Endodermal cell (in vitro differentiated cells): ENCODE data around the gene GOLGB1. TPM values are rescaled to one million over a fixed set of nuclear protein-coding genes. Genes with fewer than 3 reads are reported as not detected.

ENCODE experiments used
- DNase-seq: peaks from one replicate; pipeline ENCODE4 v3.0.0-alpha.2; 2017
- H3K27ac ChIP-seq: 2 replicates; pipeline ENCODE4 v1.5.1; 2013; ENCODE audit warnings: mild to moderate bottlenecking, low read depth, low read length, moderate library complexity
- H3K27me3 ChIP-seq: 2 replicates; pipeline ENCODE4 v1.6.1; 2013; ENCODE audit warnings: mild to moderate bottlenecking, low read length, moderate library complexity; ENCODE audit not compliant: insufficient read depth, control insufficient read depth, poor library complexity, severe bottlenecking
- H3K36me3 ChIP-seq: 2 replicates; pipeline ENCODE4 v1.7.0; 2013; ENCODE audit warnings: mild to moderate bottlenecking, low read length, moderate library complexity; ENCODE audit not compliant: control insufficient read depth, insufficient read depth
- H3K4me1 ChIP-seq: one replicate; pipeline ENCODE4 v1.7.0; 2013; ENCODE audit warnings: low read length; ENCODE audit not compliant: control insufficient read depth, insufficient read depth
- H3K4me3 ChIP-seq: 2 replicates; pipeline ENCODE4 v1.5.1; 2013; ENCODE audit warnings: mild to moderate bottlenecking, low read length, moderate library complexity
- H3K9ac ChIP-seq: 2 replicates; pipeline ENCODE4 v1.6.1; 2013; ENCODE audit warnings: mild to moderate bottlenecking, low read length, moderate library complexity; ENCODE audit not compliant: poor library complexity, severe bottlenecking; ENCODE audit errors: extremely low read depth
- H3K9me3 ChIP-seq: 2 replicates; pipeline ENCODE4 v1.6.1; 2013; ENCODE audit warnings: mild to moderate bottlenecking, low read length, moderate library complexity; ENCODE audit not compliant: control insufficient read depth
- H3K27ac Mint-ChIP-seq: 2 replicates; pipeline ENCODE4 v1.8.0; 2020; ENCODE audit warnings: mixed read lengths
- H3K27me3 Mint-ChIP-seq: 2 replicates; pipeline ENCODE4 v1.8.0; 2021; ENCODE audit warnings: mild to moderate bottlenecking, mixed read lengths; ENCODE audit not compliant: insufficient read depth
- H3K36me3 Mint-ChIP-seq: 2 replicates; pipeline ENCODE4 v1.8.0; 2020; ENCODE audit warnings: low read depth, mixed read lengths
- H3K4me1 Mint-ChIP-seq: 2 replicates; pipeline ENCODE4 v1.8.0; 2020; ENCODE audit warnings: mixed read lengths
- H3K4me3 Mint-ChIP-seq: 2 replicates; pipeline ENCODE4 v1.8.0; 2020; ENCODE audit warnings: mild to moderate bottlenecking, moderate library complexity, mixed read lengths
- H3K9me3 Mint-ChIP-seq: 2 replicates; pipeline ENCODE4 v1.8.0; 2020; ENCODE audit warnings: mild to moderate bottlenecking, mixed read lengths
- WGBS, 2 experiments: methylation state at CpG; one replicate each; pipeline versions ENCODE4 v1.1.5 to v1.1.7; 2013; ENCODE audit warnings: missing lambda C conversion rate in 2 of 2, mixed read lengths in 1 of 2; ENCODE audit not compliant: insufficient coverage in 1 of 2, insufficient read length in 1 of 2; 5-methylcytosine and 5-hydroxymethylcytosine counted together
- total RNA-seq, 2 donors: library from RNA; stranded (reverse); fragmentation: NEBNext Ultra II Directional in 1 of 2; extraction: Animal tissue kit (Norgen Biotek cat#: 25700) in 1 of 2; gene quantifications; 2 replicates in 1 of 2; 3 replicates in 1 of 2; pipeline ENCODE4 v1.2.1, GENCODE V29; 2021
- TF ChIP-seq, protein P1 (sequence below): fragments of 200-600 bp; sonication (generic); conservative IDR thresholded peaks from 2 replicates; pipeline ENCODE4 v1.5.0; 2021; ENCODE audit warnings: antibody characterized with exemption, mild to moderate bottlenecking

GOLGB1 gene
- total RNA-seq, 2 donors from 2014 or later = 47.8 to 53.0 TPM

DNA sequence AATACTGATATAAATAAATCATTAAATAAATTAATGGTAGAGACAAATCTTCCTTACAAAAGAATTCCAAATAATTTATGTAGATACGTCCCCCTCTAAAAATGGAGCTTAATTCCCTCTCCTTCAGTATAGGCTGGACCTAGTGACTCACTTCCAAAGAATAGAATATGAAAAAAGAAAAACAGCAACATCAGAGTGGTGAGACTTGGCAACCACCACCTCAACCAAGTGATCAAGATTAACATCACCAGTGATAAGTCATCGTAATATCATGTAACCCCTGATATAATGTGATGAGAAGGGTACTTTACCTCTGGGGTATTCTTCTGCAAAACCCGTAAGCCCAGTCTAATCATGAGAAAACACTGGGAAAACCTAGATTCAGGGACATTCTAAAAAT lies 13.4 kb downstream of the GOLGB1 start:
- H3K27ac ChIP-seq = no peak overlapping the region
- no peaks in the 10 kb centered on the region for H3K9me3 ChIP-seq
- Mint-ChIP-seq H3K4me1 (no peaks in the 10 kb centered on the region), H3K36me3 (peaks cover 9% of the 10 kb centered on the region), H3K27ac (no peak overlapping the region), H3K9me3 (no peaks in the 10 kb centered on the region), H3K4me3 (no peak overlapping the region), H3K27me3 (no peaks in the 10 kb centered on the region)
- H3K4me1 ChIP-seq = no peaks in the 10 kb centered on the region
- no peak for DNase-seq
- H3K9ac ChIP-seq = no peak overlapping the region
- WGBS, 2 experiments = 95% methylated on average over 3 of the region's 3 CpGs; no CpG with 5 or more reads in 1 of the 2 experiments
- peaks cover 13% of the 10 kb centered on the region for H3K36me3 ChIP-seq
- no peak overlapping the region for H3K4me3 ChIP-seq
- TF ChIP-seq, protein P1, sequence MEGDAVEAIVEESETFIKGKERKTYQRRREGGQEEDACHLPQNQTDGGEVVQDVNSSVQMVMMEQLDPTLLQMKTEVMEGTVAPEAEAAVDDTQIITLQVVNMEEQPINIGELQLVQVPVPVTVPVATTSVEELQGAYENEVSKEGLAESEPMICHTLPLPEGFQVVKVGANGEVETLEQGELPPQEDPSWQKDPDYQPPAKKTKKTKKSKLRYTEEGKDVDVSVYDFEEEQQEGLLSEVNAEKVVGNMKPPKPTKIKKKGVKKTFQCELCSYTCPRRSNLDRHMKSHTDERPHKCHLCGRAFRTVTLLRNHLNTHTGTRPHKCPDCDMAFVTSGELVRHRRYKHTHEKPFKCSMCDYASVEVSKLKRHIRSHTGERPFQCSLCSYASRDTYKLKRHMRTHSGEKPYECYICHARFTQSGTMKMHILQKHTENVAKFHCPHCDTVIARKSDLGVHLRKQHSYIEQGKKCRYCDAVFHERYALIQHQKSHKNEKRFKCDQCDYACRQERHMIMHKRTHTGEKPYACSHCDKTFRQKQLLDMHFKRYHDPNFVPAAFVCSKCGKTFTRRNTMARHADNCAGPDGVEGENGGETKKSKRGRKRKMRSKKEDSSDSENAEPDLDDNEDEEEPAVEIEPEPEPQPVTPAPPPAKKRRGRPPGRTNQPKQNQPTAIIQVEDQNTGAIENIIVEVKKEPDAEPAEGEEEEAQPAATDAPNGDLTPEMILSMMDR = no peak
- H3K27me3 ChIP-seq = no peaks in the 10 kb centered on the region

DNA sequence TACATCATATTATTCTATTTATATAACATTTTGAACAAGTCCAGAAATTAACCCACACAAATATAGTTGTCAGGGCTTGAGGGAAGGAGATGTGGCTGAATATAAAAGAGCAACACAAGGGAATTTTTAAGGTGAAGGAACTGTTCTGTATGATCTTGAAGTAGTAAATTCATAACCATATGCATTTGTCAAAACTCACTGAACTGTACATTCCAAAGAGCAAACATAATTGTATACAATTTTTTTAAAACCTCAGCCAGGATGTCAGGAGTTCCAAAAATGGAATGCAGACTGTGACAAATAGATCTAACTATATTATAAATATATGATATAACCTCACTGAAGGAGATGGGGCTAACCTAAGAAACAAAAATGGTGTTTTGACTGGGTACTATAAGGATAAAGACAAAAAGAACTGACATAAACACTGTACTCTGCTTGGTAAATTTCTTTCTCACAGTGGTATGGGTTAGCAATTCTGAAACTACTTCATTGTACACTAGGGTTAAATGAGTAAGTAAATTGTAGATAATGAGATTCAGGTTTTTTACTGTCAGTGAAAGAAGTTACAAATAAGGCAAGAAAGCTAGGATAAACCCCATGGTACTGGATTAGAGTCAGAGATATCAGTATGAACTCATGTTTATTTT lies 14.4 kb downstream of the GOLGB1 start:
- Histone ChIP-seq H3K4me3 (no peak overlapping the region), H3K36me3 (peaks cover 13% of the 10 kb centered on the region), H3K27ac (no peak overlapping the region), H3K27me3 (no peaks in the 10 kb centered on the region), H3K9ac (no peak overlapping the region), H3K4me1 (no peaks in the 10 kb centered on the region), H3K9me3 (no peaks in the 10 kb centered on the region)
- TF ChIP-seq, protein P1 = no peak
- Mint-ChIP-seq H3K27ac (no peak overlapping the region), H3K4me1 (no peaks in the 10 kb centered on the region), H3K36me3 (peaks cover 9% of the 10 kb centered on the region), H3K27me3 (no peaks in the 10 kb centered on the region), H3K9me3 (no peaks in the 10 kb centered on the region), H3K4me3 (no peak overlapping the region)
- no peak for DNase-seq

DNA sequence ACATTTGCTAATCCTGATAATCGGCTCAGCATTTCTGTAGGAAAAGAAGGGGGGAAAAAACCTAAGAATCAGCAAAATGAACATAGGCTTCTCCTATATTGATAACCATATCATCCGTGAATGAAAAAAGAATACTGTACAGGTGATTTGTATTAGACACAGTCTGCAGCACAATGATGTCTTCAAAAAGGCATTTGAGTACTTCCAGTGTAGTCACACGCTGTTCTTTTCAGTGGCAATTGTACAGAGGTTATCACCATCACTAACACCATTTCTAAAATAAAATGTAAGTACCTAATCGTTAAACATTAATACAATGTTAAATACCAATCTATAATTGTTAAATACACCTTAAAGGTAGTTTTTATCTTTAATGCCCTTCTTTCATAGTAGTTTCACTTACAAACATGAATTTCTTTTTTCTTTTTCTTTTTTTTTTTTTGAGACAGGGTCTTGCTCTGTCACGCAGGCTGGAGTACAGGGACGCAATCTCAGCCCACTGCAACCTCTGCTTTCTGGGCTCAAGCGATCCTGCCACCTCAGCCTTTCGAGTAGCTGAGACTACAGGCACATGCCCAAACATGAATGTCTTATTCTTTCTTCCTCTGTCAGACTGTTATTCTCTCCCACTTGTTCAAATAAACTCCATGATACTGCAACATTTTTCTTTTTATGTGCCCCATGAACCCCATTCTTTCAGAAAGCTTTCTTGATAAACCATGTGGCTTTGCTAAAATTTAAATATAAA lies 18.4 kb downstream of the GOLGB1 start:
- Histone ChIP-seq H3K4me3 (no peak overlapping the region), H3K27me3 (no peaks in the 10 kb centered on the region), H3K4me1 (no peaks in the 10 kb centered on the region), H3K9ac (no peak overlapping the region), H3K27ac (no peak overlapping the region), H3K36me3 (peaks cover 34% of the 10 kb centered on the region), H3K9me3 (no peaks in the 10 kb centered on the region)
- no peaks in the 10 kb centered on the region for H3K9me3 Mint-ChIP-seq
- H3K4me3 Mint-ChIP-seq = no peak overlapping the region
- no peak for DNase-seq
- 88 to 96% methylated on average over 6 to 8 of the region's 8 CpGs for whole genome bisulfite sequencing, 2 experiments
- H3K27ac Mint-ChIP-seq = peak overlapping the region; percentile 26
- TF ChIP-seq, protein P1 = no peak
- H3K4me1 Mint-ChIP-seq = no peaks in the 10 kb centered on the region
- peaks cover 15% of the 10 kb centered on the region for H3K36me3 Mint-ChIP-seq
- no peaks in the 10 kb centered on the region for H3K27me3 Mint-ChIP-seq
